SK-N-MC (cell line): Measurements from ENCODE around the gene ADCY4.

ENCODE experiments used
- EZH2 ChIP-seq: fragments of 200-600 bp; sonication (generic); IDR thresholded peaks from one replicate; pipeline ENCODE4 v1.6.1; 2017; ENCODE audit warnings: antibody characterized with exemption
- FOXP2 ChIP-seq: optimal IDR thresholded peaks from 2 replicates; pipeline ENCODE3; 2011; ENCODE audit warnings: mild to moderate bottlenecking, moderate library complexity; ENCODE audit not compliant: insufficient read depth; ENCODE audit errors: extremely low read length, control extremely low read depth
- POLR2AphosphoS5 ChIP-seq: IDR thresholded peaks from 2 replicates; pipeline ENCODE4 v1.6.1; 2012; ENCODE audit warnings: mild to moderate bottlenecking, low read depth, low read length, borderline replicate concordance

DNA sequence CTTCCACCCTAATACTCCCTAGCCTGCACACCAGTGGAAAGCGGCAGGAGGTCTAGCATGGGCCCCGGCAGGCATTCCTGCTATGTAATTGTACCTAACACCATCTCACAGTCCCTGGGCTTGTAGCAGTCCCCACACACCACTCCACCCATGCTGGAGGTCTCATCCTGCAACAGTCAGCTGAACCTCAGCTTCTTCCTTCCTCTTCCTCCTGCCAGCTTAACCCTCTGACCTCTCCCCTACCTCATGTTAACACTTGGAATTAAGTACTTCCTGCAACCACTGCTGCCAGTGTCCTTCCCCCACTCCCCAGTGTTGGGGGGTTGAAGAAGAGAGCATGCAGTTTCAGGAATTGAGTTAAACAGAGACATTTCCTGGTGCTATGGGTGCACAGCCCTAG lies 7.6 kb downstream of the ADCY4 start:
- TF ChIP-seq EZH2, result no peak
- no peak for TF ChIP-seq POLR2AphosphoS5
- TF ChIP-seq FOXP2, result no peak
